IMR-90 (cell line): Measurements from ENCODE around the gene BAIAP2.

Source experiments
- CTCF ChIP-seq: conservative IDR thresholded peaks from 2 replicates; pipeline ENCODE4 v1.5.1; 2012; ENCODE audit warnings: mild to moderate bottlenecking, low read depth, low read length, improper control_type of control experiment
- MAZ ChIP-seq: IDR thresholded peaks from 2 replicates; pipeline ENCODE4 v1.6.1; 2012; ENCODE audit warnings: low read depth, mild to moderate bottlenecking, low read length, improper control_type of control experiment, moderate library complexity, borderline replicate concordance

DNA sequence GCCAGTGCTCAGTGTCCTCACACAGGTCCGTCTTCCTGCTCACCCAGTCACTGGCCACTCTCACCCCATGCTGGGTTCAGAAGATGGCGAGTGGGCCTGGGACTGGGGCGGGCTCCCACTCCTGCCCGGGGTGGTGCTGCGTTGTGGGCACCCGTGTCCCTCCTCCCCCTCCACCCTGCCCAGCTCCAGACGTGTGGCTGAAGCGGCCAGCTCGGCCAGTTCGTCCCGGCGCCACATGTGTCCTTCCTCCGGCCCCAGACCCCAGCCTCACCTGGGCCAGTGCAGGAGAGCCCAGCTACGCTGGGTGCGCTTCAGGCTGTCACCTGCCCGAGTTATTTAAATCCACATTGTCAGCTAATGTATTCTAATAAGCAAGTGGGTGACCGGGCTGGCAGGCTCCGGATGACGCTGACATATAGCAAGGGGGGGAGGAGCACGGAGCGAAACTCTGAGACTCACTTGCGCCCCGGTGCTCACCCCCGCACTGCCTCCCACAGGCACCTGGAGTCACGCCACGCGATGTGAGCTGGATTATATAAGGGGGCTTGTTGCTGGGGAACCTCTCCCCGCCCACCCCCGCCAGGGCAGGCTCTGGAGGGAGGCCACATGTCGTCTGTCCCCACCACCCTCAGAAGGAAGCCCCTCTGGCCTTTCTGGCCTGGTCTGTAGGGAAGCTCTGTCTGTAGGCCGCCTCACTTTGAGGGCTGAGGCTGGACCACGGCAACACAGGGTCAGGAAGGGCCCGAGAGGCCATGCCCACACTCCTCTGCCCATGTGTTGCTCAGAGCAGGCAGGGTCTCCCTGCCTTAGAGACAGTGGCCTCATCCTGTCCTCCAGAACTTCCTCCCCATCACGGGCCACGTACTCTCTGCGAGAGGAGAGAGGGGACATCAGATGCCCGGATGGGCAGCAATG, 7.1 kb upstream of the BAIAP2 start:
- no peak for TF ChIP-seq CTCF
- TF ChIP-seq MAZ: no peak
